ENCODE measurements around the gene SCN4B. TPM values are rescaled to one million over a fixed set of nuclear protein-coding genes. Genes with fewer than 3 reads are reported as not detected.

SCN4B gene
- total RNA-seq, 1 donor from 2014 or later, result 1.9 TPM

GRCh38 chr11:118135796-118136165 lies 16.8 kb downstream of the SCN4B start:
- Mint-ChIP-seq H3K36me3 (no peaks in the 10 kb centered on the region), H3K4me1 (no peaks in the 10 kb centered on the region), H3K27ac (no peak overlapping the region), H3K4me3 (no peak overlapping the region), H3K27me3 (ENCODE audit: low read depth) (peaks cover 63% of the 10 kb centered on the region), H3K9me3 (no peaks in the 10 kb centered on the region)
- DNase-seq (ENCODE audit: low spot score in 2 of 2, unreplicated experiment in 2 of 2), result no peak
- no peak for TF ChIP-seq CTCF (IDR thresholded peaks at IDR 0.05; ENCODE audit: unreplicated experiment)

GRCh38 chr11:118135051-118135795 lies 17.4 kb downstream of the SCN4B start:
- Mint-ChIP-seq H3K36me3 (no peaks in the 10 kb centered on the region), H3K4me3 (no peak overlapping the region), H3K27ac (no peak overlapping the region), H3K9me3 (no peaks in the 10 kb centered on the region), H3K27me3 (ENCODE audit: low read depth) (peaks cover 57% of the 10 kb centered on the region), H3K4me1 (no peaks in the 10 kb centered on the region)
- no peak for TF ChIP-seq CTCF (IDR thresholded peaks at IDR 0.05; ENCODE audit: unreplicated experiment)
- no peak for DNase-seq (ENCODE audit: low spot score in 2 of 2, unreplicated experiment in 2 of 2)

GRCh38 chr11:118133816-118134215 lies 18.8 kb downstream of the SCN4B start:
- H3K9me3 Mint-ChIP-seq, result no peaks in the 10 kb centered on the region
- H3K27ac Mint-ChIP-seq, result no peak overlapping the region
- peaks cover 46% of the 10 kb centered on the region for H3K27me3 Mint-ChIP-seq (ENCODE audit: low read depth)
- H3K36me3 Mint-ChIP-seq, result no peaks in the 10 kb centered on the region
- no peak overlapping the region for H3K4me3 Mint-ChIP-seq
- no peak for DNase-seq (ENCODE audit: low spot score in 2 of 2, unreplicated experiment in 2 of 2)
- peaks cover 11% of the 10 kb centered on the region for H3K4me1 Mint-ChIP-seq
- TF ChIP-seq CTCF (IDR thresholded peaks at IDR 0.05; ENCODE audit: unreplicated experiment), result no peak

GRCh38 chr11:118132385-118133151 lies 20.1 kb downstream of the SCN4B start:
- H3K4me3 Mint-ChIP-seq, result no peak overlapping the region
- no peak for DNase-seq (ENCODE audit: low spot score in 2 of 2, unreplicated experiment in 2 of 2)
- no peak for TF ChIP-seq CTCF (IDR thresholded peaks at IDR 0.05; ENCODE audit: unreplicated experiment)
- H3K9me3 Mint-ChIP-seq, result no peaks in the 10 kb centered on the region
- H3K27ac Mint-ChIP-seq, result no peak overlapping the region
- H3K27me3 Mint-ChIP-seq (ENCODE audit: low read depth), result peaks cover 33% of the 10 kb centered on the region
- no peaks in the 10 kb centered on the region for H3K36me3 Mint-ChIP-seq
- peaks cover 20% of the 10 kb centered on the region for H3K4me1 Mint-ChIP-seq

- H3K27me3 Mint-ChIP-seq (ENCODE audit: low read depth), result peaks cover 14% of the 10 kb centered on the region
- no peaks in the 10 kb centered on the region for H3K36me3 Mint-ChIP-seq
- TF ChIP-seq CTCF (IDR thresholded peaks at IDR 0.05; ENCODE audit: unreplicated experiment), result no peak
- H3K4me3 Mint-ChIP-seq, result no peak overlapping the region
- no peaks in the 10 kb centered on the region for H3K9me3 Mint-ChIP-seq
- no peak for DNase-seq (ENCODE audit: low spot score in 2 of 2, unreplicated experiment in 2 of 2)
- peak overlapping the region; percentile 70 for H3K27ac Mint-ChIP-seq
- H3K4me1 Mint-ChIP-seq, result peaks cover 23% of the 10 kb centered on the region
Observed at GRCh38 chr11:118129471-118130172, 23.0 kb downstream of the SCN4B start.
